Measurements from ENCODE around the gene JOSD2.

JOSD2 gene

DNA sequence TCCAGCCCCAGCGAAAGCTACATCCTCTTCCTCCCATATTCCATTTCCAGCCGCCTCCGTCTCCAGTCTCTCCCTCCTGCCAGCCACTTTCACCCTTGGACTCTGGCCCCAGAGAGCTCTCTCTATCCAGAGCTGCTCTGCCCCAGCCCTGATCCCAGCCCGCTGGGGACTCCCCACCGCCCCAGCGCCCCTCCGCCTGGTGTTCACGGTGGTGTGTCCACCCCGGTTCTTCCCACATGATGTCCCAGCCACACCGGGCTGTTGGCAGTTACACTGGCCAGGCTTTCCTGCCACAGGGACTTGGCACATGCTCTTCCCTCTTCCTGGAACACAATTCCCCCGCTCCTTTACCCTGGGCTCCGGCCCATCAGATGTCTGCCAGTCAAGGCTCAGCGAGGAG is 46.0 kb downstream of the JOSD2 start:
- no peaks in the 10 kb centered on the region for H3K36me3 ChIP-seq (replicated peaks; ENCODE audit: insufficient read depth, low read length)
- H3F3A ChIP-seq (ENCODE audit: insufficient read depth, low read length): peaks cover 4% of the 10 kb centered on the region
- H3K4me2 ChIP-seq (ENCODE audit: low read depth, low read length): no peak overlapping the region
- no peak for DNase-seq
- H3K79me2 ChIP-seq (ENCODE audit: low read length): no peaks in the 10 kb centered on the region
- peaks cover 84% of the 10 kb centered on the region for H3K27me3 ChIP-seq (replicated peaks; ENCODE audit: insufficient read depth, low read length)
- no peak overlapping the region for H3K9ac ChIP-seq (ENCODE audit: low read length)
- no peaks in the 10 kb centered on the region for H4K20me1 ChIP-seq (ENCODE audit: insufficient read depth, low read length)
- no peaks in the 10 kb centered on the region for H3K9me2 ChIP-seq (replicated peaks; ENCODE audit: insufficient read depth, low read length)
- H2AFZ ChIP-seq (ENCODE audit: low read length): no peak overlapping the region
- no peaks in the 10 kb centered on the region for H3K9me3 ChIP-seq (replicated peaks; ENCODE audit: insufficient read depth, low read length)
- TF ChIP-seq, protein P1, sequence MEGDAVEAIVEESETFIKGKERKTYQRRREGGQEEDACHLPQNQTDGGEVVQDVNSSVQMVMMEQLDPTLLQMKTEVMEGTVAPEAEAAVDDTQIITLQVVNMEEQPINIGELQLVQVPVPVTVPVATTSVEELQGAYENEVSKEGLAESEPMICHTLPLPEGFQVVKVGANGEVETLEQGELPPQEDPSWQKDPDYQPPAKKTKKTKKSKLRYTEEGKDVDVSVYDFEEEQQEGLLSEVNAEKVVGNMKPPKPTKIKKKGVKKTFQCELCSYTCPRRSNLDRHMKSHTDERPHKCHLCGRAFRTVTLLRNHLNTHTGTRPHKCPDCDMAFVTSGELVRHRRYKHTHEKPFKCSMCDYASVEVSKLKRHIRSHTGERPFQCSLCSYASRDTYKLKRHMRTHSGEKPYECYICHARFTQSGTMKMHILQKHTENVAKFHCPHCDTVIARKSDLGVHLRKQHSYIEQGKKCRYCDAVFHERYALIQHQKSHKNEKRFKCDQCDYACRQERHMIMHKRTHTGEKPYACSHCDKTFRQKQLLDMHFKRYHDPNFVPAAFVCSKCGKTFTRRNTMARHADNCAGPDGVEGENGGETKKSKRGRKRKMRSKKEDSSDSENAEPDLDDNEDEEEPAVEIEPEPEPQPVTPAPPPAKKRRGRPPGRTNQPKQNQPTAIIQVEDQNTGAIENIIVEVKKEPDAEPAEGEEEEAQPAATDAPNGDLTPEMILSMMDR (IDR thresholded peaks at IDR 0.05; ENCODE audit: low read length): no peak
- TF ChIP-seq EZH2 (optimal IDR thresholded peaks at IDR 0.05; ENCODE audit: low read depth, low read length) (no peak), EZH2phosphoT487 (IDR thresholded peaks at IDR 0.05; ENCODE audit: low read length) (no peak)
- H3K4me3 ChIP-seq (ENCODE audit: low read length): no peak overlapping the region
- no peak overlapping the region for H3K27ac ChIP-seq (ENCODE audit: low read length)
- peaks cover 1% of the 10 kb centered on the region; the same call in 1 of the 2 replicates for H3K4me1 ChIP-seq (ENCODE audit: low read length)

DNA sequence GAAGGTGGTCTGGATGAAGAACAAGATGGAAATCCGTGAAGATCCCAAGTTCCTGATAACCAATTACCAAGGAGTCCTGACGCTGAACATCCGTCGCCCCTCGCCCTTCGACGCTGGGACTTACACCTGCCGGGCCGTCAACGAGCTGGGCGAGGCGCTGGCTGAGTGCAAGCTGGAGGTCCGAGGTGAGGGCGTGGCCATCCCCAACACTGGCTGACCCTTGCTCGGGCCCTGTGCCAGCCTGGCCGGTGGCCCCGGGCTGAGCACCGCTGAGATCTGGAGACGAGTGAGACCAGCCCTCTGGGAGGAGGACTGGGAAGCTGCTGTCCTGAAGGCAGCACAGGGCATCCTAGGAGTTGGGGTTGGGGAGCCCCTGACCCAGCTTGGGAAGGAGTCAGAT is 46.6 kb downstream of the JOSD2 start:
- DNase-seq: no peak
- H3K79me2 ChIP-seq (ENCODE audit: low read length): no peaks in the 10 kb centered on the region

DNA sequence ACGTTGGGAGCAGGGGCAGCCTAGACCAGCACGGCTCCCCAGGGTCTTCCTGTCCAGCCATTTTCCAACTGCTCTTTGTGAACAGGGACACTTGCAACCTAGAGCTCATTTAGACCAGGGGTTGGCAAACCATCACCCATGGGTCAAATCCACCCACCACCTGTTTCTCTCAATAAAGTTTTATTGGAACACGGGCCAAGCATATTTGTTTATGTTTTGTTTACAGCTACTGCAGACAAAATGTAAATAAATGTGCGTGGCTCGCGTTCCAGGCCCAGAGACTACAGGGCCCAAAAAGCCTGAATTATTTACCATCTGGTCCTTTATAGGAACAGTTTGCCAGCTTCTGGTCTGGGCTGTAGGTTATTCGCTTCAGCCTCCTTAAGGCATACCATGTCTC is 48.0 kb downstream of the JOSD2 start:
- Histone ChIP-seq H3K27ac (ENCODE audit: low read length) (no peak overlapping the region), H3F3A (ENCODE audit: insufficient read depth, low read length) (peaks cover 4% of the 10 kb centered on the region), H3K4me3 (ENCODE audit: low read length) (no peak overlapping the region), H3K9me3 (replicated peaks; ENCODE audit: insufficient read depth, low read length) (no peaks in the 10 kb centered on the region), H3K27me3 (replicated peaks; ENCODE audit: insufficient read depth, low read length) (peaks cover 70% of the 10 kb centered on the region), H3K79me2 (ENCODE audit: low read length) (no peaks in the 10 kb centered on the region), H3K9ac (ENCODE audit: low read length) (no peak overlapping the region), H3K9me2 (replicated peaks; ENCODE audit: insufficient read depth, low read length) (no peaks in the 10 kb centered on the region), H3K36me3 (replicated peaks; ENCODE audit: insufficient read depth, low read length) (no peaks in the 10 kb centered on the region), H2AFZ (ENCODE audit: low read length) (no peak overlapping the region), H3K4me1 (ENCODE audit: low read length) (peaks cover 5% of the 10 kb centered on the region; the same call in 1 of the 2 replicates), H3K4me2 (ENCODE audit: low read depth, low read length) (no peak overlapping the region), H4K20me1 (ENCODE audit: insufficient read depth, low read length) (no peaks in the 10 kb centered on the region)
- no peak for TF ChIP-seq EZH2 (optimal IDR thresholded peaks at IDR 0.05; ENCODE audit: low read depth, low read length)
- TF ChIP-seq, protein P1 (IDR thresholded peaks at IDR 0.05; ENCODE audit: low read length): no peak
- no peak for TF ChIP-seq EZH2phosphoT487 (IDR thresholded peaks at IDR 0.05; ENCODE audit: low read length)
- no peak for DNase-seq

More for the DNA sequence above, 46.6 kb downstream of the JOSD2 start:
- no peak overlapping the region for H3K27ac ChIP-seq (ENCODE audit: low read length)
- no peak overlapping the region for H2AFZ ChIP-seq (ENCODE audit: low read length)
- TF ChIP-seq, protein P1 (IDR thresholded peaks at IDR 0.05; ENCODE audit: low read length): no peak
- TF ChIP-seq EZH2phosphoT487 (IDR thresholded peaks at IDR 0.05; ENCODE audit: low read length) (no peak), EZH2 (optimal IDR thresholded peaks at IDR 0.05; ENCODE audit: low read depth, low read length) (no peak)
- no peaks in the 10 kb centered on the region for H3K9me2 ChIP-seq (replicated peaks; ENCODE audit: insufficient read depth, low read length)
- H3K4me2 ChIP-seq (ENCODE audit: low read depth, low read length): no peak overlapping the region
- H3K9ac ChIP-seq (ENCODE audit: low read length): no peak overlapping the region
- H3K4me1 ChIP-seq (ENCODE audit: low read length): peaks cover 5% of the 10 kb centered on the region; the same call in 1 of the 2 replicates
- H3K4me3 ChIP-seq (ENCODE audit: low read length): no peak overlapping the region
- no peaks in the 10 kb centered on the region for H4K20me1 ChIP-seq (ENCODE audit: insufficient read depth, low read length)
- H3K36me3 ChIP-seq (replicated peaks; ENCODE audit: insufficient read depth, low read length): no peaks in the 10 kb centered on the region
- peaks cover 4% of the 10 kb centered on the region for H3F3A ChIP-seq (ENCODE audit: insufficient read depth, low read length)
- peaks cover 77% of the 10 kb centered on the region for H3K27me3 ChIP-seq (replicated peaks; ENCODE audit: insufficient read depth, low read length)
- H3K9me3 ChIP-seq (replicated peaks; ENCODE audit: insufficient read depth, low read length): no peaks in the 10 kb centered on the region
